HFFc6 (cell line): ENCODE results near the gene GREB1. TPM values are rescaled to one million over a fixed set of nuclear protein-coding genes. Genes with fewer than 3 reads are reported as not detected.
A peak's percentile ranks its signal among the peaks of the same experiment; 100 is the strongest.

Experiments
- DNase-seq: peaks from one replicate; pipeline ENCODE4 v3.0.0-alpha.2; 2018
- H3K27ac Mint-ChIP-seq: 2 replicates; pipeline ENCODE4 v1.8.0; 2020; ENCODE audit warnings: mild to moderate bottlenecking, mixed read lengths
- H3K27me3 Mint-ChIP-seq: 2 replicates; pipeline ENCODE4 v1.8.0; 2021; ENCODE audit warnings: mild to moderate bottlenecking, moderate library complexity, mixed read lengths; ENCODE audit not compliant: insufficient read depth
- H3K36me3 Mint-ChIP-seq: 2 replicates; pipeline ENCODE4 v1.8.0; 2021; ENCODE audit warnings: low read depth, mixed read lengths
- H3K4me1 Mint-ChIP-seq: 2 replicates; pipeline ENCODE4 v1.8.0; 2020; ENCODE audit warnings: low read depth, mixed read lengths
- H3K4me3 Mint-ChIP-seq: 2 replicates; pipeline ENCODE4 v1.8.0; 2020; ENCODE audit warnings: mild to moderate bottlenecking, moderate library complexity, mixed read lengths
- H3K9me3 Mint-ChIP-seq: 2 replicates; pipeline ENCODE4 v1.8.0; 2020; ENCODE audit warnings: mild to moderate bottlenecking, mixed read lengths
- total RNA-seq, 6 experiments: library from RNA; stranded (reverse); fragmentation: NEBNext Ultra II Directional; extraction: Animal tissue kit (Norgen Biotek cat#: 25700); gene quantifications; 2 replicates in 1 of 6; 3 replicates in 5 of 6; pipeline ENCODE4 v1.2.3, GENCODE V29; 2021
- TF ChIP-seq, protein P1 (sequence below): fragments of 200-600 bp; sonication (generic); IDR thresholded peaks from 2 replicates; pipeline ENCODE4 v1.5.0; 2021; ENCODE audit warnings: antibody characterized with exemption, mild to moderate bottlenecking

The GREB1 gene
- total RNA-seq, 6 experiments from 2014 or later: 0.07 to 0.11 (median 0.09) TPM; not detected in 3

DNA sequence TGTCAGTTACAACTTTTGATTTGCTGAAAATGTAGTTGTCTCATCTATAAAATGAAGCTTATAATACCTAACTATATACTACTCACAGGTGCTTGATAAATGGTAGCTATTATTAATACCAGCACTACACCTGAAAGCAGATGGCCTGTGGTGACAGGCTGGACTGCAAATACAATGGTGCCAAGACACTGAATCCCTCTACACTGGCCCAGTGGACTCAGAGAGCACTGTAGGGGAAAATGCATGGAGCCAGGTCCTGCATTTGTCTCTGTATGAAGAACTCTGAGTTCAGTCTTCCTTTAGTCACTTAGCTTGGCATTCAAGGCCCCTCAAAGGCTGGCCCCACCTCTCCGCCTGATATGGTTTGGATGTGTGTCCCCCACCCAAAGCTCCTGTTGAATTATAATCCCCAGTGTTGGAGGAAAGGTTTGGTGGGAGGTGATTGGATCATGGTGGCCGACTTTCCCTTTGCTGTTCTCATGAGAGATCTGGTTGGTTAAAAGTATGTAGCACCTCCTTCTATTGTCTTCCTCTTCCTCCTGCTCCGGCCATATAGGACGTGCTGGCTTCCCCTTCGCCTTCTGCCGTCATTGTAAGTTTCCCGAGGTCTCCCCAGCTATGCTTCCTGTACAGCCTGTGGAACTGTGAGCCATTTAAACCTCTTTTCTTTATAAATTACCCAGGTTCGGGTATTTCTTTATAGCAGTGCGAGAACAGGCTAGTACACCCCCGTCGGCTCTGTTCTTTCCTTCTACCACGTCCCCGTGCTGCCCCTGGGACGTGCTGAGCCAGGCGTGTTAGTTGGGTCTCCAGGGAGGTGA lies 147.3 kb downstream of the GREB1 start:
- no peak overlapping the region for H3K27ac Mint-ChIP-seq
- peaks cover 16% of the 10 kb centered on the region for H3K4me1 Mint-ChIP-seq
- no peak for DNase-seq
- TF ChIP-seq, protein P1, sequence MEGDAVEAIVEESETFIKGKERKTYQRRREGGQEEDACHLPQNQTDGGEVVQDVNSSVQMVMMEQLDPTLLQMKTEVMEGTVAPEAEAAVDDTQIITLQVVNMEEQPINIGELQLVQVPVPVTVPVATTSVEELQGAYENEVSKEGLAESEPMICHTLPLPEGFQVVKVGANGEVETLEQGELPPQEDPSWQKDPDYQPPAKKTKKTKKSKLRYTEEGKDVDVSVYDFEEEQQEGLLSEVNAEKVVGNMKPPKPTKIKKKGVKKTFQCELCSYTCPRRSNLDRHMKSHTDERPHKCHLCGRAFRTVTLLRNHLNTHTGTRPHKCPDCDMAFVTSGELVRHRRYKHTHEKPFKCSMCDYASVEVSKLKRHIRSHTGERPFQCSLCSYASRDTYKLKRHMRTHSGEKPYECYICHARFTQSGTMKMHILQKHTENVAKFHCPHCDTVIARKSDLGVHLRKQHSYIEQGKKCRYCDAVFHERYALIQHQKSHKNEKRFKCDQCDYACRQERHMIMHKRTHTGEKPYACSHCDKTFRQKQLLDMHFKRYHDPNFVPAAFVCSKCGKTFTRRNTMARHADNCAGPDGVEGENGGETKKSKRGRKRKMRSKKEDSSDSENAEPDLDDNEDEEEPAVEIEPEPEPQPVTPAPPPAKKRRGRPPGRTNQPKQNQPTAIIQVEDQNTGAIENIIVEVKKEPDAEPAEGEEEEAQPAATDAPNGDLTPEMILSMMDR: no peak
- no peaks in the 10 kb centered on the region for H3K36me3 Mint-ChIP-seq
- H3K27me3 Mint-ChIP-seq: peaks cover 40% of the 10 kb centered on the region
- H3K4me3 Mint-ChIP-seq: no peak overlapping the region
- no peaks in the 10 kb centered on the region for H3K9me3 Mint-ChIP-seq

DNA sequence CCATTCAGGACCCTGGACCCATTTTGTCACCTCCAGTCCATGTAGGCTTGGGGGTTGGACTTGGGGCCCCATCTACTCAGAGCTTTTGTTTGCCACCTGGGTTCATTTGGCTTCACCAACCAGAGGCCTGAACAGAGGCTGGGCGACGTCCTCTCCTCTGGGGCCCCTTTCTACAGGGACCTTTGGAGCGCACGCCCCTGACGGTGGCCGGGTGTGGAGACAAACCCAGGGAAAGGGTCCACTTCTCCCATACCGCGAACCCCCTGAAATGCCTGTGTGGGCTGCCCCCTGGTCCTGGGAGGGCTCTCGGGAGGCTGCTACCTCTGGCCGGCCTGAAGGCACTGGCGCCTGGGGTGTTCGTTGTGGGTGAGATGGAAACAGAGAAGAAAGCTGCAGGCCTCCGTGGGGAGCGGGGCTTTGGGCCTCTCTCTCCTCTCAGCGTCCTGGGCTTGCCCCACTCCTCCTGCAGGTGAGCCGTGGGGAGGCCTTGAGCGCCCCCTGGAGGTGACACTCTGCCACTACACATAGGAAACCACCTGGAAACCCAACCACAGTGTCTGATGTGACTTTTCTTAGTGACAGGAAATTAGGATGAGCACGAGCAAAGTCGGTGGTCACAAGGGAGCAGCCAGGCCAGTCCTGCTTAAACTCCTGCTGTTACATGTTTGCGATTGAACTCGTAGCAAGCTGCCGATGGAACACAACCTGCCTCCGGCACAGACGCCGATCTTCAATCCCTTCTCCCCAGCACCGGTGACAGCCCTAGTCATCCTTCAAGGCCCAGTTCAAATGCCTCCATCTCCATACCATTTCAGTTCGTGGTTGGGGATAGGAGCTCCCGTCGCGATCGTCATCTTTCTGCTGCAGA lies 148.1 kb downstream of the GREB1 start:
- TF ChIP-seq, protein P1: peak; percentile 97
- H3K4me1 Mint-ChIP-seq: peaks cover 8% of the 10 kb centered on the region
- H3K36me3 Mint-ChIP-seq: no peaks in the 10 kb centered on the region
- H3K9me3 Mint-ChIP-seq: no peaks in the 10 kb centered on the region
- peaks cover 39% of the 10 kb centered on the region for H3K27me3 Mint-ChIP-seq
- H3K27ac Mint-ChIP-seq: no peak overlapping the region
- H3K4me3 Mint-ChIP-seq: no peak overlapping the region
- no peak for DNase-seq

DNA sequence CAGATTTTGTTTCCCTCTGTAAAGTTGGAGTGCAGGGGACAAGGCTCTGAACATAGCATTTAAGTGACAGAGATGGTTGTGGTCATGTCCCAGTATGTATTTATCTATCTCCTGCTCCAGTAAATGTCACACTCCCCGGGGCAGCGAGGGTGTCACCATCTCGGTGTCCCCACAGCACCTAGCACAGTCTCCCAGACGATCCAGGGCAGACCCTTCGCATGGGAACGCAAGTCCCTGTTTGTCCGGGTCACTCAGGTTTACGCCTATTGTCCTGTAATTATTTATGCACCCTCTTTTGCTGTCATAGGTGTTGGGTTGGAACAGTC lies 148.7 kb downstream of the GREB1 start:
- DNase-seq: no peak
- Mint-ChIP-seq H3K27me3 (peaks cover 38% of the 10 kb centered on the region), H3K4me3 (no peak overlapping the region), H3K4me1 (peaks cover 8% of the 10 kb centered on the region), H3K36me3 (no peaks in the 10 kb centered on the region), H3K9me3 (no peaks in the 10 kb centered on the region), H3K27ac (no peak overlapping the region)
- TF ChIP-seq, protein P1: no peak

DNA sequence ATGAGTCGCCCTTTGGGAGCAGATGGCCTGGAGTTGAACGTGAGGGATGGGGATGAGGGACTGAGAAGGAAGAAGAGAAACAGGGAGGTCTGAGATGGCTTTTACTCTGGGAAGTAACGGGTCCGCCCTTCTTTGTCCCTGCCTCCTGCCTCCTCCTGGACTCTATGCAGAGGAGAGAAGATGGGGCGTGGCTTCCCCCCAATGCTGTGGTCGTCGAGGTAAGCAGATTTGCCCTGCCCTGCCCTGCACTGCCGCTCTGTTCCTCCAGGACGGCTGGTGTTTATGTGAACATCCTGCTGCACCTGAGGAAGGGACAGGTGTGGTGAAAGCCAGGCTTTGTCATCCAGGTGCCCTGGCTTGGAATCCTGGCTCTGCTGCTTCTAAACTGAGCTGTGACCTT lies 149.6 kb downstream of the GREB1 start:
- TF ChIP-seq, protein P1: no peak
- peaks cover 32% of the 10 kb centered on the region for H3K27me3 Mint-ChIP-seq
- H3K36me3 Mint-ChIP-seq: no peaks in the 10 kb centered on the region
- no peak overlapping the region for H3K27ac Mint-ChIP-seq
- H3K4me1 Mint-ChIP-seq: peaks cover 17% of the 10 kb centered on the region
- no peak for DNase-seq
- no peak overlapping the region for H3K4me3 Mint-ChIP-seq
- H3K9me3 Mint-ChIP-seq: no peaks in the 10 kb centered on the region

DNA sequence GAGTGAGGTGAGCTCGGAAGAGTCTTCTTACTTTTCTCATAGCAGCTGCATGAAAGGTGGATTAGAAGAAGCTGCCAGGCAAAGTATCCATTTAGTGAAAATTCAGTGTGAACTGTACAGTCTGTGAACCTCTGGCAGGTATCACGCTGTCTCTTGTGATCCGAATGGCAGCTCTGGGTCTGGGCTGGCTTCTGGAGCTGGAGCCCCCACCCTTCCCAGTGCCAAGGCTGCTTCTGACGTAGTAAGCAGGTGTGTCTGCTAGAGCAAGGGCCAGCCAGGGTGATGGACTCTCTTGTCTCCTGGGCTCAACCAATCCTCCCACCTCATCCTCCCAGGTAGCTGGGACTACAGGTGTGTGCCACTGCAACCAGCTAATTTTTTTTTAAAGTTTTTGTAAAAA lies 150.1 kb downstream of the GREB1 start:
- H3K27me3 Mint-ChIP-seq: peaks cover 32% of the 10 kb centered on the region
- no peak overlapping the region for H3K27ac Mint-ChIP-seq
- no peak for DNase-seq
- no peaks in the 10 kb centered on the region for H3K36me3 Mint-ChIP-seq
- TF ChIP-seq, protein P1: no peak
- H3K9me3 Mint-ChIP-seq: no peaks in the 10 kb centered on the region
- no peak overlapping the region for H3K4me3 Mint-ChIP-seq
- peaks cover 22% of the 10 kb centered on the region for H3K4me1 Mint-ChIP-seq
